Heart left ventricle (tissue), 13 donors: ENCODE data around the gene CFAP73.

Source experiments
- POLR2A ChIP-seq, 2 donors: fragments of 450-650 bp; IDR thresholded peaks; one replicate each; pipeline ENCODE4 v1.6.1; 2017; ENCODE audit warnings: antibody characterized with exemption in 2 of 2, mild to moderate bottlenecking in 2 of 2, moderate library complexity in 2 of 2
- TF ChIP-seq, protein P1 (sequence below), 12 donors: fragments of 200-600 bp; sonication (generic) in 4 of 12; IDR thresholded peaks; one replicate each; pipeline versions ENCODE4 v1.5.0 to v1.8.0; 2018 to 2022; ENCODE audit warnings: antibody characterized with exemption in 12 of 12, mild to moderate bottlenecking in 5 of 12
- donor health status: ischemic (EF 13 %, LVEDD 7.1; RV severe dilation, severe dysfunction).
- donor health status: DM: no; HTN: yes; CAD: no.
- donor health status: DM: no; HTN: no; CAD: no.
- donor health status: ischemic (EF 25% LVEDD 6.9; RV normal size, moderate dysfunction).
- donor health status: ischemic (EF 25% LVEDD 5.7; RV mildly dilated, moderate dysfunction).
- donor health status: ischemic (EF 35%, LVEDD 5.7; RV mildly dilated, moderate dysfunction).
- donor health status: nonischemic (EF 11% LVEDD 7.7; RV severe dilation, severe dysfunction).
- donor health status: DM: yes; HTN: yes; CAD: no.
- donor health status: PGD.
- donor health status: ischemic (EF 29% LVEDD 5.4; RV normal size, mild dysfunction).
- donor health status: nonischemic (EF 23%, LVEDD 6.1; RV moderate dilation, normal function).

DNA sequence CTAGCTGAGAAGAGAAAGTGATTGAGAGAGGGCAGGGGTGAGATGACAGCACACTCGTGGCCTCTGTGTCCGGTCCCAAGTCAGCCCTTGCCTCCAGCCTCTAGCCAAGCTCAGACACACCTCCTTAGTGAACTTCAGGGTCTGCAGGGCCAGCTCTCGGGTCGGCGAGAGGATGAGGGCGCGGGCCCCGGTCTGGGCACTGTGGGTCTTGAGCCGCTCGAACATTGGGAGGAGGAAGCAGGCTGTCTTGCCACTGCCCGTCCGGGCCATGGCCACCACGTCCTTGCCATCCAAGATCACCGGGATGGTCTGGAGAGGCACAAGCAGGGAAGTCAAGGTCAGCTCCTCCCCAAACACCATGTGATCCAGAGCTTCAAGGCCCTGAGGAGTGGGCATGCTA, 29.5 kb downstream of the CFAP73 start:
- TF ChIP-seq, protein P1, sequence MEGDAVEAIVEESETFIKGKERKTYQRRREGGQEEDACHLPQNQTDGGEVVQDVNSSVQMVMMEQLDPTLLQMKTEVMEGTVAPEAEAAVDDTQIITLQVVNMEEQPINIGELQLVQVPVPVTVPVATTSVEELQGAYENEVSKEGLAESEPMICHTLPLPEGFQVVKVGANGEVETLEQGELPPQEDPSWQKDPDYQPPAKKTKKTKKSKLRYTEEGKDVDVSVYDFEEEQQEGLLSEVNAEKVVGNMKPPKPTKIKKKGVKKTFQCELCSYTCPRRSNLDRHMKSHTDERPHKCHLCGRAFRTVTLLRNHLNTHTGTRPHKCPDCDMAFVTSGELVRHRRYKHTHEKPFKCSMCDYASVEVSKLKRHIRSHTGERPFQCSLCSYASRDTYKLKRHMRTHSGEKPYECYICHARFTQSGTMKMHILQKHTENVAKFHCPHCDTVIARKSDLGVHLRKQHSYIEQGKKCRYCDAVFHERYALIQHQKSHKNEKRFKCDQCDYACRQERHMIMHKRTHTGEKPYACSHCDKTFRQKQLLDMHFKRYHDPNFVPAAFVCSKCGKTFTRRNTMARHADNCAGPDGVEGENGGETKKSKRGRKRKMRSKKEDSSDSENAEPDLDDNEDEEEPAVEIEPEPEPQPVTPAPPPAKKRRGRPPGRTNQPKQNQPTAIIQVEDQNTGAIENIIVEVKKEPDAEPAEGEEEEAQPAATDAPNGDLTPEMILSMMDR (IDR thresholded peaks at IDR 0.05) = no peak
- no peak for TF ChIP-seq POLR2A (IDR thresholded peaks at IDR 0.05)
